Measurements from ENCODE around the gene WNK2. TPM values are rescaled to one million over a fixed set of nuclear protein-coding genes. Genes with fewer than 3 reads are reported as not detected.

The WNK2 gene
- total RNA-seq, 1 donor from 2014 or later, result 6.2 TPM

- H3K36me3 ChIP-seq, result no peaks in the 10 kb centered on the region
- no peak for DNase-seq (ENCODE audit: low spot score)
- no peaks in the 10 kb centered on the region for H3K4me1 ChIP-seq
- no peak overlapping the region for H2AFZ ChIP-seq (replicated peaks)
- H3K4me2 ChIP-seq, result no peak overlapping the region
- no peak for TF ChIP-seq CTCF (IDR thresholded peaks at IDR 0.05)
- TF ChIP-seq EZH2 (IDR thresholded peaks at IDR 0.05), result no peak
- no peak for TF ChIP-seq EZH2phosphoT487 (IDR thresholded peaks at IDR 0.05)
- H3K9ac ChIP-seq, result no peak overlapping the region
- H4K20me1 ChIP-seq (ENCODE audit: low read depth), result no peaks in the 10 kb centered on the region
- H3K4me3 Mint-ChIP-seq, result no peak overlapping the region
- H3K27me3 Mint-ChIP-seq (ENCODE audit: insufficient read depth, low read depth), result no peaks in the 10 kb centered on the region
- H3K36me3 Mint-ChIP-seq, result peaks cover 17% of the 10 kb centered on the region
- no peaks in the 10 kb centered on the region for H3K79me2 ChIP-seq (ENCODE audit: low read depth)
- H3F3A ChIP-seq (ENCODE audit: low read depth), result no peaks in the 10 kb centered on the region
- H3K4me1 Mint-ChIP-seq, result no peaks in the 10 kb centered on the region
- H3K4me3 ChIP-seq, result no peak overlapping the region
- H3K27me3 ChIP-seq, result no peaks in the 10 kb centered on the region
- no peak overlapping the region for H3K27ac ChIP-seq
- H3K27ac Mint-ChIP-seq, result no peak overlapping the region
- no peaks in the 10 kb centered on the region for H3K9me3 ChIP-seq (ENCODE audit: low read depth)
- peaks cover 6% of the 10 kb centered on the region for H3K9me3 Mint-ChIP-seq
Observed at GRCh38 chr9:93280661-93281259, 96.8 kb downstream of the WNK2 start.

- Histone ChIP-seq H2AFZ (replicated peaks) (no peak overlapping the region), H3K27ac (no peak overlapping the region), H3K4me3 (no peak overlapping the region), H3K36me3 (no peaks in the 10 kb centered on the region), H3K9me3 (ENCODE audit: low read depth) (no peaks in the 10 kb centered on the region), H3F3A (ENCODE audit: low read depth) (no peaks in the 10 kb centered on the region), H3K27me3 (no peaks in the 10 kb centered on the region), H3K4me2 (no peak overlapping the region), H3K9ac (no peak overlapping the region), H3K79me2 (ENCODE audit: low read depth) (no peaks in the 10 kb centered on the region), H4K20me1 (ENCODE audit: low read depth) (no peaks in the 10 kb centered on the region), H3K4me1 (peaks cover 6% of the 10 kb centered on the region)
- no peak for DNase-seq (ENCODE audit: low spot score)
- no peak overlapping the region for H3K4me3 Mint-ChIP-seq
- H3K27ac Mint-ChIP-seq, result no peak overlapping the region
- H3K27me3 Mint-ChIP-seq (ENCODE audit: insufficient read depth, low read depth), result no peaks in the 10 kb centered on the region
- peaks cover 24% of the 10 kb centered on the region for H3K4me1 Mint-ChIP-seq
- TF ChIP-seq CTCF (IDR thresholded peaks at IDR 0.05) (no peak), EZH2phosphoT487 (IDR thresholded peaks at IDR 0.05) (no peak), EZH2 (IDR thresholded peaks at IDR 0.05) (no peak)
- H3K9me3 Mint-ChIP-seq, result peaks cover 6% of the 10 kb centered on the region
- H3K36me3 Mint-ChIP-seq, result peaks cover 15% of the 10 kb centered on the region
Observed at GRCh38 chr9:93286252-93287188, 102.6 kb downstream of the WNK2 start.

GRCh38 chr9:93287189-93287552 is 103.2 kb downstream of the WNK2 start:
- H3K9me3 ChIP-seq (ENCODE audit: low read depth), result no peaks in the 10 kb centered on the region
- H3K4me1 Mint-ChIP-seq, result peaks cover 24% of the 10 kb centered on the region
- peaks cover 6% of the 10 kb centered on the region for H3K4me1 ChIP-seq
- H3K27me3 ChIP-seq, result no peaks in the 10 kb centered on the region
- no peak for DNase-seq (ENCODE audit: low spot score)
- TF ChIP-seq EZH2phosphoT487 (IDR thresholded peaks at IDR 0.05) (no peak), CTCF (IDR thresholded peaks at IDR 0.05) (no peak), EZH2 (IDR thresholded peaks at IDR 0.05) (no peak)
- H3K9me3 Mint-ChIP-seq, result peaks cover 6% of the 10 kb centered on the region
- H3K4me3 ChIP-seq, result no peak overlapping the region
- no peaks in the 10 kb centered on the region for H3F3A ChIP-seq (ENCODE audit: low read depth)
- no peaks in the 10 kb centered on the region for H3K79me2 ChIP-seq (ENCODE audit: low read depth)
- H3K27ac ChIP-seq, result no peak overlapping the region
- no peaks in the 10 kb centered on the region for H3K36me3 ChIP-seq
- no peak overlapping the region for H3K9ac ChIP-seq
- no peaks in the 10 kb centered on the region for H3K27me3 Mint-ChIP-seq (ENCODE audit: insufficient read depth, low read depth)
- H3K4me2 ChIP-seq, result no peak overlapping the region
- H4K20me1 ChIP-seq (ENCODE audit: low read depth), result no peaks in the 10 kb centered on the region
- no peak overlapping the region for H3K4me3 Mint-ChIP-seq
- H3K27ac Mint-ChIP-seq, result no peak overlapping the region
- no peak overlapping the region for H2AFZ ChIP-seq (replicated peaks)
- peaks cover 15% of the 10 kb centered on the region for H3K36me3 Mint-ChIP-seq

All from neural progenitor cell (in vitro differentiated cells).